ENCODE results near the gene PLEKHA8. TPM values are rescaled to one million over a fixed set of nuclear protein-coding genes. Genes with fewer than 3 reads are reported as not detected.

The PLEKHA8 gene
- total and polyA plus RNA-seq, 4 donors, result 2.7 to 16.7 (median 6.5) TPM

DNA sequence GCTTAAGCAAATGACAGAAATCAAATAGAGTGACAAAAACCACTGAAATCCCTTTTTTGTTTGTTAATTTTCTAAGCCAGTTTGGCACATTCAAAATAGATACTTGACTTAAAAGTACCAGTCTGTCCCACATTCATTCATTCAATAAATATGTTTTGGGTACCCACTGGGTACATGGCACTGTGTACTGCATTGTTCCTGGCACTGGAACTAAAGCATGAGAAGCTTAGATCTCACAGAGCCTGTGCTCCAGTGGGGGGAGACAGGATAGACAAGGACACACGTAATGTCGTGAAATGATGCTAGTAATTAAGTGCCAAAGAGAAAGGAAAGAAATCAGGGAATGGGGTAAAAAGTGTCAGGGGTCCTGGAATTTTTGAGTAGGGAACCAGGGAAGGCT is 119.6 kb downstream of the PLEKHA8 start:
- TF ChIP-seq CTCF (IDR thresholded peaks at IDR 0.05; ENCODE audit: control extremely low read depth, extremely low read depth), result no peak
- Histone ChIP-seq H3K4me1 (ENCODE audit: control insufficient read depth in 5 of 5, insufficient read depth in 5 of 5, low read length in 5 of 5) (peaks cover 4 to 41% (median 18%) of the 10 kb centered on the region in 5 donors), H3K4me3 (no peak overlapping the region), H3K9ac (ENCODE audit: insufficient read depth in 1 of 2, low read length in 2 of 2) (no peak overlapping the region), H3K27me3 (ENCODE audit: control insufficient read depth in 3 of 3, insufficient read depth in 3 of 3, low read length in 2 of 3) (no peaks in the 10 kb centered on the region), H3K9me3 (ENCODE audit: control insufficient read depth in 4 of 4, insufficient read depth in 3 of 4, low read length in 3 of 4) (no peaks in the 10 kb centered on the region), H3K36me3 (ENCODE audit: control insufficient read depth in 4 of 4, insufficient read depth in 4 of 4, low read length in 4 of 4) (peaks cover 0 to 17% (median 10%) of the 10 kb centered on the region in 4 donors), H3K27ac (ENCODE audit: low read depth in 1 of 2, low read length in 1 of 2) (no peak overlapping the region)
- DNase-seq (no peak), ATAC-seq (ENCODE audit: insufficient read depth, low FRiP score) (no peak)
- 93 to 100% methylated on average over 2 of the region's 2 CpGs for WGBS, 2 donors

GRCh38 chr7:30148426-30148825 is 120.2 kb downstream of the PLEKHA8 start:
- Histone ChIP-seq H3K27ac (ENCODE audit: low read depth in 1 of 2, low read length in 1 of 2) (peak overlapping the region in 1 of 2 donors; percentile 73), H3K27me3 (ENCODE audit: control insufficient read depth in 3 of 3, insufficient read depth in 3 of 3, low read length in 2 of 3) (no peaks in the 10 kb centered on the region), H3K36me3 (ENCODE audit: control insufficient read depth in 4 of 4, insufficient read depth in 4 of 4, low read length in 4 of 4) (peaks cover 0 to 17% (median 10%) of the 10 kb centered on the region in 4 donors), H3K9ac (ENCODE audit: insufficient read depth in 1 of 2, low read length in 2 of 2) (no peak overlapping the region), H3K9me3 (ENCODE audit: control insufficient read depth in 4 of 4, insufficient read depth in 3 of 4, low read length in 3 of 4) (no peaks in the 10 kb centered on the region), H3K4me3 (no peak overlapping the region), H3K4me1 (ENCODE audit: control insufficient read depth in 5 of 5, insufficient read depth in 5 of 5, low read length in 5 of 5) (peaks cover 4 to 36% (median 18%) of the 10 kb centered on the region in 5 donors)
- DNase-seq (no peak), ATAC-seq (ENCODE audit: insufficient read depth, low FRiP score) (no peak)
- TF ChIP-seq CTCF (IDR thresholded peaks at IDR 0.05; ENCODE audit: control extremely low read depth, extremely low read depth), result no peak
- WGBS, 2 donors, result 95 to 99% methylated on average over 5 of the region's 5 CpGs

GRCh38 chr7:30148951-30149459 is 120.8 kb downstream of the PLEKHA8 start:
- Histone ChIP-seq H3K4me3 (no peak overlapping the region), H3K27me3 (ENCODE audit: control insufficient read depth in 3 of 3, insufficient read depth in 3 of 3, low read length in 2 of 3) (no peaks in the 10 kb centered on the region), H3K9ac (ENCODE audit: insufficient read depth in 1 of 2, low read length in 2 of 2) (no peak overlapping the region), H3K36me3 (ENCODE audit: control insufficient read depth in 4 of 4, insufficient read depth in 4 of 4, low read length in 4 of 4) (peaks cover 0 to 17% (median 11%) of the 10 kb centered on the region in 4 donors), H3K9me3 (ENCODE audit: control insufficient read depth in 4 of 4, insufficient read depth in 3 of 4, low read length in 3 of 4) (peaks cover 0 to 2% (median 0%) of the 10 kb centered on the region in 4 donors), H3K27ac (ENCODE audit: low read depth in 1 of 2, low read length in 1 of 2) (peak overlapping the region in 1 of 2 donors; percentile 71), H3K4me1 (ENCODE audit: control insufficient read depth in 5 of 5, insufficient read depth in 5 of 5, low read length in 5 of 5) (peaks cover 4 to 30% (median 15%) of the 10 kb centered on the region in 5 donors)
- TF ChIP-seq CTCF (IDR thresholded peaks at IDR 0.05; ENCODE audit: control extremely low read depth, extremely low read depth), result no peak
- ATAC-seq (ENCODE audit: insufficient read depth, low FRiP score) (peak; percentile 78), DNase-seq (no peak)
- WGBS, 2 donors, result 27 to 53% methylated on average over 13 of the region's 13 CpGs
